Ishikawa (cell line): ENCODE results near the gene DND1.

Experiments used
- CREB1 ChIP-seq: IDR thresholded peaks from 2 replicates; pipeline ENCODE4 v1.6.1; 2012; ENCODE audit warnings: low read depth
- EP300 ChIP-seq: IDR thresholded peaks from 2 replicates; pipeline ENCODE4 v1.6.1; 2012; ENCODE audit warnings: borderline replicate concordance
- NFIC ChIP-seq: IDR thresholded peaks from 2 replicates; pipeline ENCODE4 v1.6.1; 2012
- TCF12 ChIP-seq: IDR thresholded peaks from 2 replicates; pipeline ENCODE4 v1.6.1; 2012; ENCODE audit warnings: low read depth
- TEAD4 ChIP-seq: IDR thresholded peaks from 2 replicates; pipeline ENCODE4 v1.6.1; 2012
- TF ChIP-seq, protein P1 (sequence below): IDR thresholded peaks from 2 replicates; pipeline ENCODE4 v1.6.1; 2012

DNA sequence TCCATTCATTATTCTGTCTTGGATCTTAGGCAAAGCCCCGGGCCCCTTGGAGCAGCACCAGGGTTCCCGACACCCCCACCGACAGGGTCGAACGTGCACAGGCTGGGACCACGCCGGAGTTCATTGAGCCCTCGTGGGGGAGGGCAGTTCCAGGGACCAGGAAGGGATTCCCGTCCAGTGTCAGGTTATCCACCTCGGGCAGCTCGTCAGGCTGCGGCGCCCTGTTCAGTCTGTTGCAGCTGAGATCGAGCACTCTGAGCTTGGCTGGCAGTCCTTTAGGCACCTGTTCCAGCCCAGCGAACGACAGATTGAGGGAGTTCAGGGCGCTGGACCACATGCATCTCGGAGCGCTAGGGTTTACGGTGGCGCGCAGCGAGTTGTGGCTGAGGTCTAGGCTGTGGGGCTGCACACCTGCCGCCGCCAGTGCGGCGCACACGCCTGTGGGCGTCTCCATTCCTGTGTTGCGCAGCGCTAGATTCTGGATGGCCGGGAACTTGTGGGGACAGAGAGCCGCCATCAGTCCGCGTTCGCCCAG is 41.5 kb downstream of the DND1 start:
- TF ChIP-seq EP300: no peak
- TF ChIP-seq, protein P1, sequence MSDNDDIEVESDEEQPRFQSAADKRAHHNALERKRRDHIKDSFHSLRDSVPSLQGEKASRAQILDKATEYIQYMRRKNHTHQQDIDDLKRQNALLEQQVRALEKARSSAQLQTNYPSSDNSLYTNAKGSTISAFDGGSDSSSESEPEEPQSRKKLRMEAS: no peak
- no peak for TF ChIP-seq TCF12
- TF ChIP-seq CREB1: no peak
- no peak for TF ChIP-seq NFIC
- TF ChIP-seq TEAD4: no peak
